ENCODE data around the gene CD33.

The CD33 gene

DNA sequence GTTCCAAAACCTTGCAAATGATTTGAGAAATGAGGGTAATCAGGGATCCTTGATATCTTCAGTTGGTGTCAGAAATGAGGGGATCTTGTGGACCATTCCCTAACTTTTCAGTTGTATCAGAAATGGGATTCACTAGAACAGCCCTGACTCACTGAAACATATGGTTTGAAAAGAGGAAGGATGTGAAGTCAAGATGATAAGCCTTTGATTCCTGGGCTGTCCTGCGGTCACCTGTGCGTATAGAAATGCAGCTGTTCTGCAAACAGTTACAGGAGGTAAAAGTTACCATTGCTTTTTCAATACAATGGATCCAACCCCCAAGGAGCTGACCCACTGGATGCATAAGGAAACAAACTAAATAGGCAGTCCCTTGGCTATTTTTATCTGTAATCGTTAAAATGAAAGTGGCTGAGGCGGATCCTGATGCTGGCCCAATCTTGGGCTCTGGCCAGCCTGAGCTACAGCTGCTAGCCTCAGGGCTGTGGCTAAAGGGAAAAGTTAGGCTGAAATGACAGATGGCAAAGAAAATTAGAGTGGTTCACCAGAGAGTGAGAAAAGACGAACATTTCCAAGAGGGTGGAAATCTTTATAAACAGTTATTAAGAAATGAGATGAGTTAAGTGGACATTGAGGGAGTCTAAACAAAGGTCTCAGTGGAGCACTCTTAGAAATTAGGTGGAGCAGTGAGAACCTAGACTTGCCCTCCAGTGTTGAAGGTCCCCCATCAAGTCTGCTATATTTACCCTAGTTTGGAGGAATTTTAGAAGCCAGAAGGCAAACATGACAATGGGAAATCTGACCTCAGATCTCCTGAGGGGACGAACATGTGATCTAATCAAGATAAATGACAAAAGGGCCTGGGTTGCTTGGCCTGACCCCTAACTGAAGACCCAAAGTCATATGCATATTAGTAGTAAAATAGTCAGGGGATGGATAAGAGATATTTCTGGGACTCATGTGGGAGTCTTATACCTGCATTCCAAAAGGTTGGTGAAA, 33.6 kb downstream of the CD33 start:
- no peak for DNase-seq (ENCODE audit: low read depth in 2 of 2)

DNA sequence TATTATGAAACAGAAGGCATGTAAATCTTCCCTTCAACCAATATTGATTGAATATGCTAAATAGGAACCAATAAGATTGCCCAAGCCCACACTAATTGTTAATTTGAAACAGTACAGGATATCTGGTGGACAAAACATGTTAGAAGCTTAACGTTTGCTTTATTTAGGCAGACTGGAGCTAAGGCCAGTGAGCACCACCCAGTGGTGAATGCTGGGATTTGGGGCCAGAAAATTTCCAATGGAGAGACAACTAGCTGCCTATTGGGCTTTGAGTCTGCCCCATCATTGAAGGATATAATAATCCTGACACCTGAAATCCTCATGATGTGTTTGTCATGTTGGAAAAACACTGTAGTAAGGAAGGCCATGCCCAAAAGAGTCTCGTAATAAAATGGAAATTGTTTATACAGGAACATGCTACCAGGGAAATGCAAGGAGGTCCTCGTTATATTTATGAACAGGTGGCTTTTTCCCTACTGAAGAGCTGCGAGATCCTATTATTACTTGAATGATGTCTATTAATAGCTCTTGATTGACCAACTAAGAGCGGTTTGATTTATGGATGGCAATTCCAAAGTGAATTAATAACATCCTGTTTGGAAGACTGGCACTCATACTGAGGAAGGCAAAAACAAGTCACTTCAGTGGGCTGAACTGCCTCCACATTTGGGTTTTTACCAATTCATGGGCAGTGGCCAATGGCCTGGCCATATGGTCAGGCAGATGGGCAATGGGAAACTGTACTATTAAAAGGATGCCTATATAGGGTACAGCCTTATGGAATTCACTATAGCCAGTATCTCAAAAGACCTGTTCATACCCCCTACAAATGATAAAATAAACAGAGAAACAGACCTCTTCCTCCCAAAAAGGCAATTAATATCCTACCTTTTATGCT, 34.7 kb downstream of the CD33 start:
- DNase-seq (ENCODE audit: low read depth in 2 of 2) = no peak

DNA sequence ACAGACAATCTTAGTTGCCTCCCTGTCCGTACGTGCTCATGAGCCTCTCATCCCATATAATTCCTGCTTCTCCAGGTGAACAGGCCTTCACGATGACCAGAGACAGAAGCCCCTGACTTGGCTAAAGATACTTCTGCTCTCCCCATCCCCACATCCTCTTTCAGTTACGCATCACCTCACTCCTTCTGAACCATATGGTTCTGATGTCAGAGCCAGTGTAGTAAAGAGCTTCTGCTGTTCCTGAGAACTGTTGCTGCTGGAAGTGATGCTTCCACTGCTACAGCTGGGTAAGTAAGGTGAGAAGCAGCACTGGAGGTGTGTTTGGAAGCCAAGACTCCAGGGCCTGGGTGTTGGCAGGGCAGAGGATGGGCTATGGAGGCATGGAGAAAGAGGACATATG, 38.9 kb downstream of the CD33 start:
- no peak for DNase-seq (ENCODE audit: low read depth in 2 of 2)

DNA sequence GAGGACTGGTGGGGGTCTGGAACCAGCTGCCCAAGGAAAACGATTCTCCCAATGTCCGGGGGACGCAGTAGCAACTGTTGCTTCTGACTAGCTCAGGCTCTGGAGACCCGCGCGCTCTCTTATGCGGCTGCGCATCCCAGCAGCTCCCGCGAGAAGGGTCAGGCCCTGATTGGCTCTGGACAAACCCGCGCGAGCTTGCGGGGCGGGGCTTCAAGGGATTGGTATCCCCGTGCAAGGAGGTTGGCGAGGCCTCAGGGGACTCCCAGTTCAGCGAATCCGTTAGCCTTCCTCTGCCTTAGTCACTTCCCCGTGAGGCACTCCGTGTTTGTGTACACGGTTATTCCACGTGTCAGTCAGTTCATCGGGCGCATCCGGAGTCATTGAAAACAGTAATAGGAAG, 46.2 kb downstream of the CD33 start:
- DNase-seq (ENCODE audit: low read depth in 2 of 2) = no peak

DNA sequence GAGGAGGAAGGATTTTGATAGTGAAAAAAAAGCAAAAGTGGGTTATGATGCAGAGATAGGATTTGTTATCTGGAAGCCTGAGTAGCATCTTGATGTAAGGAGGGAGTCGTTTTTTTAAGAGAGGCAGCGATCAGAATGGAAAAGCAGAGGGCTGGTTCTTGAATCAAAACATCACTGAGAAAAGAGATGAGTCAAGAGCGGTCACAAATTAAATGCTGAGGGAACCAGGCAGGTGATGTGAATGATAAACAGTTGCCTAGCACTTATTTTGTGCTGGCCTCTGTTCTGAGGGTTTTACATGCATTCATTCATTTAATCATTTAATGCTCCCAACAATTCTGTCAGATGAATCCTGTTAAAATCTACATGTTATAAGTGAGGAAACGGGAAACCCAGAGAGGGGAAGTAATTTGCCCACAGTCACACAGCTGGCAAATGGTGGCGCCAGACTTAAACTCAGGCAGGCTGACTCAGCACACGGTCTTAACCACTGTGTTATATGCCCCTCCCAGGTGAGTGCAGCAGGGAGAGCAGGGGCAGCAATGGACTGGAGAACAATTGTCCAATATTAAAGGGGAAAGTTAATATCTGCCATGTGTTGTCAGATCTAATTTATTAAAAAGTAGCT, 47.4 kb downstream of the CD33 start:
- DNase-seq (ENCODE audit: low read depth in 2 of 2) = no peak

DNA sequence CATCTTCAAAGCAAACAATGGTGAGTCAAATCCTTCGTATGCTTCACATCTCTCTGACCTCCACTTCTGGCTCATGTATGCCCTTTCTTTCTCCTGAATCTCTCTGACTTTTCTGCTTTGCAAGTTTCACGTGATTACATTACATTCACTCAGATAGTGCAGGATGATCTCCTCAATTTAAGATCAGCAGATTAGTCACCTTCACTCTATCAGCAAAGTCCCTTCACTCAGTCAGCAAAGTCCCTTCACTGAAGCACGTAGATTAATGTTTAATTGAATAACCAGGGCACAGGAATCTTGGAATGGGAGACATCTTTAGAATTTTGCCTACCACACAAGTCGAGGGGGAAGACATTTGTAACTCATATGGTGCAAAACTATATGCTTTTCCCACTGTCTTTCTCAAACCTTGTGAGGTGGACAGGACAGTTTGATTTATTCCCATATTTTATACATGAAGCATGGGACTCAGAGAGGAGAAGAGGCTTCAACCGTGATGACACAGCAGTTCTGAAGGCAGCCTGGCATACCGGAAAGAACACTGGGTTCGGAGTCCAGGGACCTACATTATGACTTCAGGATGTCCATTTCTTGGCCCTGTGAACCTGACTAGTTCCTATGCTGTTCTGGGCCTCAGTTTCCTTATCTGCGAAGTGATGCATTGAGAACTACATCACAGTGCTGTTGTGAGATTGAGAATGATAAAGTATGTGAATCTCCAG, 49.3 kb downstream of the CD33 start:
- no peak for DNase-seq (ENCODE audit: low read depth in 2 of 2)

DNA sequence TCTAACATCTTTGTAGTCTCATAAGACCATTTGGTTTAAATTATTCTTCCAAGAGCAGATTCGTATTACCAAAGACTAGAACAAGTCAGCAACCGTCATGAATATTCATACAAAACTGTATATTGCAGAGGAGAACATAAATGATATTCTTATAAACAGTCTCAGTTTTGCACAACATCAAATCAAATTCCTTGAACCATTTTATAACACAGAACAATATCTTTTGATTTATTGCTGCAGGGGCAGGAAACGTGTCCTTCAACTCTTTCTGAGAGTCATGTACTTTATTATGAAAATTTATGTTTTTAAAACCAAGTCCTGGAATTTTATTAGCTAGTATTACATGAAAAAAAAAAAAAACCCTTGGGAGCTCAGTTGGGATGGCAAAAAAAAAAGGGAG, 52.2 kb downstream of the CD33 start:
- DNase-seq (ENCODE audit: low read depth in 2 of 2) = no peak

DNA sequence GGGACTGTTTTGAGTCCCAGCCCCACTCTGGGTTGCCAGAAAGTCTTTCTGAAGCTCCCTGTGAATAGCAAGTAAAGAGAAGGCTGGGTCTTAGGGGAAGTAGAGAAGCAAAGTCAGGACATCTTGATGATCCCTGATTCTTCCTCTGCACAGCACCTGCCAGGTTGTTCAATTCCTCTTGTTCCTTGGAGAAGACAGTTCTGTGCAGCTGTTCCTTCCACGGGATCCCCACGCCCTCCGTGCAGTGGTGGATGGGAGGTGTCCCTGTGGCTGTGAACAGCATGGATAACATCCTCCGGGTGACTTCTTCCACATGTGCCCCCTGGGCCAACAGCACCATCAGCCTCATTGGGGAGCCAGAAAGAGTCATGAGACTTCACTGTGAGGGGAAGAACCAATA, 57.5 kb downstream of the CD33 start:
- DNase-seq (ENCODE audit: low read depth in 2 of 2) = no peak

DNA sequence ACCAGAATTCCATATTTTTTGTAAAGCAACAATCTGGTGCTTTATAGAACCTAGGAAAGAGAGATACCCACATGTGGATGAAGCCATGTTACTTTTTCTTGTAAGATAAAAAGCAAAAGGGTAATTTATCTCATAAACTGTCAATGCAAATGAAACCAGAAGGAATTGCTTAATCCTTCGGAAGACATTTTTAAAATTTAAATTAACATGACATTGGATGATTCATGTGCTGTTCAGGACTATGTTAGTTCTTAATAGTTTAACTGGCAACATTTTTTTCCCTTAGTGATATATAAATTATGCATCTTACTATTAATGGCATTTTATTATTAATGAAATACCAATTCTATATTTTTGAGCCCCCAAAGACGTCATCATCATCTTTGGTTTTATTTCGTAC, 60.8 kb downstream of the CD33 start:
- DNase-seq (ENCODE audit: low read depth in 2 of 2) = no peak

Data from stimulated activated CD4-positive, alpha-beta T cell treated with anti-CD3 and anti-CD28 coated beads, Interleukin-1b, Interleukin-23, amount 100 ng/mL, for 1 hour (primary cell).